Suprapubic skin (tissue), 4 donors: ENCODE data around the gene MAJIN. TPM values are rescaled to one million over a fixed set of nuclear protein-coding genes. Genes with fewer than 3 reads are reported as not detected.

Experiments
- DNase-seq, 2 donors: peaks; one replicate each; pipeline ENCODE4 v3.0.0-alpha.2; 2019; ENCODE audit warnings: low spot score in 2 of 2
- H3K27ac ChIP-seq: fragments of 200-600 bp; sonication (generic); one replicate; pipeline ENCODE4 v1.5.1; 2019
- H3K27me3 ChIP-seq: fragments of 200-600 bp; sonication (generic); one replicate; pipeline ENCODE4 v1.5.1; 2019
- H3K36me3 ChIP-seq: fragments of 200-600 bp; sonication (generic); one replicate; pipeline ENCODE4 v1.5.1; 2019
- H3K4me1 ChIP-seq: fragments of 200-600 bp; sonication (generic); one replicate; pipeline ENCODE4 v1.5.1; 2019
- H3K4me3 ChIP-seq: fragments of 200-600 bp; sonication (generic); one replicate; pipeline ENCODE4 v1.5.1; 2019; ENCODE audit warnings: mild to moderate bottlenecking
- H3K9me3 ChIP-seq: fragments of 200-600 bp; sonication (generic); one replicate; pipeline ENCODE4 v1.5.1; 2019
- CTCF ChIP-seq, 2 donors: fragments of 200-600 bp in 1 of 2; fragments of 450-650 bp in 1 of 2; sonication (generic) in 1 of 2; IDR thresholded peaks; one replicate each; pipeline ENCODE4 v1.5.1; 2016 to 2019; ENCODE audit warnings: antibody characterized with exemption in 2 of 2, mild to moderate bottlenecking in 1 of 2, moderate library complexity in 1 of 2
- EP300 ChIP-seq: sonication (generic); formaldehyde crosslinking; IDR thresholded peaks from one replicate; pipeline ENCODE4 v1.6.1; 2017; ENCODE audit warnings: antibody characterized with exemption
- POLR2A ChIP-seq, 2 donors: fragments of 450-650 bp; IDR thresholded peaks; one replicate each; pipeline ENCODE4 v1.6.1; 2017; ENCODE audit warnings: antibody characterized with exemption in 2 of 2, mild to moderate bottlenecking in 2 of 2, moderate library complexity in 2 of 2
- POLR2AphosphoS5 ChIP-seq, 3 donors: sonication (generic); formaldehyde crosslinking; IDR thresholded peaks; one replicate each; pipeline ENCODE4 v1.6.1; 2017; ENCODE audit warnings: antibody characterized with exemption in 3 of 3
- WGBS: methylation state at CpG from one replicate; pipeline ENCODE4 v1.1.5; 2018; 5-methylcytosine and 5-hydroxymethylcytosine counted together
- total RNA-seq, 4 donors: library from RNA; depleted of rRNA; stranded (reverse); fragments of >200 nt; gene quantifications; one replicate each; pipeline ENCODE4 v1.1.0, GENCODE V29; 2016

MAJIN gene
- total RNA-seq, 4 donors from 2014 or later: not detected

GRCh38 chr11:64911689-64912088, 60.2 kb downstream of the MAJIN start:
- no peak overlapping the region for H3K4me3 ChIP-seq
- no peak for TF ChIP-seq POLR2A (IDR thresholded peaks at IDR 0.05)
- no peak for TF ChIP-seq POLR2AphosphoS5 (IDR thresholded peaks at IDR 0.05)
- TF ChIP-seq EP300: no peak
- TF ChIP-seq CTCF (IDR thresholded peaks at IDR 0.05): no peak
- H3K27ac ChIP-seq: no peak overlapping the region
- H3K36me3 ChIP-seq: peaks cover 76% of the 10 kb centered on the region
- WGBS: 82% methylated on average over 8 of the region's 9 CpGs
- H3K4me1 ChIP-seq: peaks cover 19% of the 10 kb centered on the region
- H3K9me3 ChIP-seq: no peaks in the 10 kb centered on the region
- no peaks in the 10 kb centered on the region for H3K27me3 ChIP-seq
- no peak for DNase-seq

GRCh38 chr11:64911142-64911541, 60.8 kb downstream of the MAJIN start:
- Histone ChIP-seq H3K27me3 (no peaks in the 10 kb centered on the region), H3K4me3 (no peak overlapping the region), H3K36me3 (peaks cover 82% of the 10 kb centered on the region), H3K9me3 (no peaks in the 10 kb centered on the region), H3K4me1 (peaks cover 14% of the 10 kb centered on the region), H3K27ac (no peak overlapping the region)
- 81% methylated on average over 7 of the region's 7 CpGs for WGBS
- no peak for TF ChIP-seq CTCF (IDR thresholded peaks at IDR 0.05)
- TF ChIP-seq EP300: no peak
- no peak for TF ChIP-seq POLR2AphosphoS5 (IDR thresholded peaks at IDR 0.05)
- no peak for TF ChIP-seq POLR2A (IDR thresholded peaks at IDR 0.05)
- no peak for DNase-seq

- no peaks in the 10 kb centered on the region for H3K9me3 ChIP-seq
- H3K27me3 ChIP-seq: no peaks in the 10 kb centered on the region
- H3K36me3 ChIP-seq: peaks cover 88% of the 10 kb centered on the region
- peaks cover 9% of the 10 kb centered on the region for H3K4me1 ChIP-seq
- no peak for TF ChIP-seq CTCF (IDR thresholded peaks at IDR 0.05)
- TF ChIP-seq EP300: no peak
- no peak for TF ChIP-seq POLR2A (IDR thresholded peaks at IDR 0.05)
- no peak for TF ChIP-seq POLR2AphosphoS5 (IDR thresholded peaks at IDR 0.05)
- H3K4me3 ChIP-seq: no peak overlapping the region
- DNase-seq: no peak
- H3K27ac ChIP-seq: no peak overlapping the region
- 91% methylated on average over 17 of the region's 27 CpGs for WGBS
Observed at GRCh38 chr11:64910451-64911093, 61.3 kb downstream of the MAJIN start.

DNA sequence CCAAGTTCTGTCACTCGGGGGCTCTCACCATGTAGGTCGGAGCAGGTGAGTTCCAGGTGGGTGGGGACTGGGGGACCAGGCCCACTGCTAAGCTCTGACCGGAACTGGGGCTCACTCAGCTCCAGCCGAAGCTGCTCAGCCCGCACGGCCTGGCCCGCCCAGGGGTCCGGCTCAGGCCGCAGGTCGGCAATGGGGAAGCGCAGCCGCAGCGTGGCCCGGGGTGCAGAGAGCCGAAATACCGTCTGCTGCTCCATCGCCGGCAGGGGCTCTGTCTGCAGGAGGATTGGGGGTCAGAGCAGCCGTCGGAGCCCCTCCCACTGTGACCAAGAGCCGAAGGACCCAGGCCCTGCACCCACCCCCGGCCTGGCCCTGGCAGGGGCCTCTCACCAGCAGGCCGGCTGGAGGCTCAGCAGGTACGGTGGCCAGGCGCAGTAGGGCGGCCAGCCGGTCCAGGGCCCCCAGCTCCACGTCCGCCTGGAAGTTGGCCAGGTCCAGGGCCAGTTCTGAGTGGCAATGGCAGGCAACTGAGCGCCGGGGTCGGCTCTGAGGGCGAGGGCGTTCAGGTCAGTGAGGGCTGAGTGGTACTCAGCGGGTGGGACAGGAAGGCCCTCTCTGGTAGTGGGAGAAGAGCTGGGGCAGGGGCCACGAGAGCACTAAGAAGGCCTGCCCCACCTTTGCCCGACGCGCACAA, 62.1 kb downstream of the MAJIN start:
- DNase-seq: peak in 1 of 2 donors; percentile 64
- Histone ChIP-seq H3K4me3 (no peak overlapping the region), H3K27me3 (no peaks in the 10 kb centered on the region), H3K9me3 (no peaks in the 10 kb centered on the region), H3K4me1 (peaks cover 3% of the 10 kb centered on the region), H3K27ac (no peak overlapping the region), H3K36me3 (peaks cover 95% of the 10 kb centered on the region)
- TF ChIP-seq POLR2AphosphoS5 (IDR thresholded peaks at IDR 0.05) (no peak), EP300 (no peak), CTCF (IDR thresholded peaks at IDR 0.05) (no peak), POLR2A (IDR thresholded peaks at IDR 0.05) (no peak)
- WGBS: 85% methylated on average over 4 of the region's 39 CpGs

DNA sequence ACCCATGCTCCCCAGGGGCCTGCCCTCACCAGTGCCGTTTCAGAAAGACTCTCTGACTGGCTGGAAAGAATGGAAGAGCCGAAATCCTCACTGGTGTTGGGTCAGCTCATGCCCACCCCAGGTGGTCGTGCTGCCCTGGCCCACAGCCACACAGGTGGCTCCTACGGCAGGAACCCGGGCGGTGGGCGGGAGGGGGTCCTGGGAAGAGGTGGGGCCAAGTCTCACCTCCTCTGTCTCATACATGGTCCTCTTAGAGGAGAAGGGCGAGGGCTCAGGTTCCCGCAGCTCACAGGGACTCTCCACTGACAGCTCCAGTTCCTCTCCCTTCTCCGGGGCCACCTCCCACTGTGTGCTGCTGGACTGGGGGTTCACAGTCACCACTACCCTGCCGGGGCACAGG, 63.1 kb downstream of the MAJIN start:
- WGBS: 83% methylated on average over 7 of the region's 11 CpGs
- Histone ChIP-seq H3K27ac (no peak overlapping the region), H3K4me3 (no peak overlapping the region), H3K36me3 (peaks cover 99% of the 10 kb centered on the region), H3K9me3 (no peaks in the 10 kb centered on the region), H3K4me1 (no peaks in the 10 kb centered on the region), H3K27me3 (no peaks in the 10 kb centered on the region)
- no peak for DNase-seq
- TF ChIP-seq EP300 (no peak), POLR2A (IDR thresholded peaks at IDR 0.05) (no peak), POLR2AphosphoS5 (IDR thresholded peaks at IDR 0.05) (no peak), CTCF (IDR thresholded peaks at IDR 0.05) (no peak)
